ENCODE data around the gene PTPN6.

PTPN6 gene

GRCh38 chr12:6928703-6929407 lies 22.3 kb upstream of the PTPN6 start:
- DNase-seq: no peak
- TF ChIP-seq GATA1 (IDR thresholded peaks at IDR 0.05; ENCODE audit: low read depth, low read length): no peak
- TF ChIP-seq POLR2A (IDR thresholded peaks at IDR 0.05; ENCODE audit: low read length): peak; percentile 33

- TF ChIP-seq POLR2A (IDR thresholded peaks at IDR 0.05; ENCODE audit: low read length): peak; percentile 21
- no peak for TF ChIP-seq GATA1 (IDR thresholded peaks at IDR 0.05; ENCODE audit: low read depth, low read length)
- DNase-seq: peak; percentile 58 to 81
Measured at GRCh38 chr12:6929466-6930452, 21.4 kb upstream of the PTPN6 start.

GRCh38 chr12:6932766-6933165 lies 18.4 kb upstream of the PTPN6 start:
- no peak for DNase-seq
- TF ChIP-seq POLR2A (IDR thresholded peaks at IDR 0.05; ENCODE audit: low read length) (no peak), GATA1 (IDR thresholded peaks at IDR 0.05; ENCODE audit: low read depth, low read length) (no peak)

- no peak for DNase-seq
Measured at GRCh38 chr12:6934110-6934509, 17.0 kb upstream of the PTPN6 start.

GRCh38 chr12:6935371-6936193 lies 15.6 kb upstream of the PTPN6 start:
- TF ChIP-seq GATA1 (IDR thresholded peaks at IDR 0.05; ENCODE audit: low read depth, low read length): no peak
- no peak for TF ChIP-seq POLR2A (IDR thresholded peaks at IDR 0.05; ENCODE audit: low read length)
- DNase-seq: no peak

More at GRCh38 chr12:6934110-6934509, 17.0 kb upstream of the PTPN6 start:
- no peak for TF ChIP-seq POLR2A (IDR thresholded peaks at IDR 0.05; ENCODE audit: low read length)
- no peak for TF ChIP-seq GATA1 (IDR thresholded peaks at IDR 0.05; ENCODE audit: low read depth, low read length)

GRCh38 chr12:6936194-6936635 lies 14.9 kb upstream of the PTPN6 start:
- TF ChIP-seq POLR2A (IDR thresholded peaks at IDR 0.05; ENCODE audit: low read length) (no peak), GATA1 (IDR thresholded peaks at IDR 0.05; ENCODE audit: low read depth, low read length) (no peak)
- DNase-seq: no peak

- DNase-seq: peak in 1 of 2 experiments; percentile 54
- TF ChIP-seq GATA1 (IDR thresholded peaks at IDR 0.05; ENCODE audit: low read depth, low read length) (no peak), POLR2A (IDR thresholded peaks at IDR 0.05; ENCODE audit: low read length) (no peak)
Measured at GRCh38 chr12:6936636-6937480, 14.3 kb upstream of the PTPN6 start.

DNA sequence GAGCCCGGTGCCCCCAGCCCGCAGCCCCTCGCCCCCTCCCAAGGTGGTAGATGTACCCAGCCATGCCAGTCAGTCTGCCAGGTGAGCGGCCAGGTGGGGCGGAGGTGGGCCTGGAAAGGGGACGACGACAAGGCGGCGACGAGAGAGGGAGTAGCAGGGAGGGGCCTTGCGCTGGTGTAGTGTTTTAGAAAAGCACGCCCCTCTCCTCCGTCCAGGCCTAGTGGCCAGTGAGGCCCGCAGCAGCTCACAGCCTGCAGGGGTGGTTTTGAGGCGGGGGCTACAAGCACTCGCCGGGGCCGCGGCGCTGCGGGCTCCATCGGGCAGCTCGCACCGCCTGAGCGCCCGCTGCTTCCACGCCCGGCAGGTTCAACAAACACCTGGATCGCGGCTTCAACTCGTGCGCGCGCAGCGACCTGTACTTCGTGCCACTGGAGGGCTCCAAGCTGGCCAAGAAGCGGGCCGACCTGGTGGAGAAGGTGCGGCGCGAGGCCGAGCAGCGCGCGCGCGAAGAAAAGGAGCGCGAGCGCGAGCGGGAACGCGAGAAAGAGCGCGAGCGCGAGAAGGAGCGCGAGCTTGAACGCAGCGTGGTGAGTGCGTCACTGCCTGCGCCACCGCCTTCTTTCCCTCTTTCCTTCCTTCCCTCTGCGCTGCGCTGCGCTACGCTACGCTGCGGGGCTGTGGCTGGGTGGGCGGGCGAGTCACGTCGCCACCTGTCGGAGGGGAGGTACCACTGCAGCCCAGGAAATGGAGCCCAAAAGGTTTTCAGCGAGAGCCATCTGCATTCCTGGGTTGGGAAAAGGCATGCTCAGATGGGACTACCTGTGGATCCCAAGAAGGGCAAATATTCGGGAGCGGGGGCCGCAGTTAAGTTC lies 13.4 kb upstream of the PTPN6 start:
- peak; percentile 97 for DNase-seq

GRCh38 chr12:6938353-6939190 lies 12.6 kb upstream of the PTPN6 start:
- no peak for DNase-seq
- TF ChIP-seq POLR2A (IDR thresholded peaks at IDR 0.05; ENCODE audit: low read length): no peak
- no peak for TF ChIP-seq GATA1 (IDR thresholded peaks at IDR 0.05; ENCODE audit: low read depth, low read length)

More for the DNA sequence above, 13.4 kb upstream of the PTPN6 start:
- peak; percentile 98 for TF ChIP-seq POLR2A (IDR thresholded peaks at IDR 0.05; ENCODE audit: low read length)
- no peak for TF ChIP-seq GATA1 (IDR thresholded peaks at IDR 0.05; ENCODE audit: low read depth, low read length)

DNA sequence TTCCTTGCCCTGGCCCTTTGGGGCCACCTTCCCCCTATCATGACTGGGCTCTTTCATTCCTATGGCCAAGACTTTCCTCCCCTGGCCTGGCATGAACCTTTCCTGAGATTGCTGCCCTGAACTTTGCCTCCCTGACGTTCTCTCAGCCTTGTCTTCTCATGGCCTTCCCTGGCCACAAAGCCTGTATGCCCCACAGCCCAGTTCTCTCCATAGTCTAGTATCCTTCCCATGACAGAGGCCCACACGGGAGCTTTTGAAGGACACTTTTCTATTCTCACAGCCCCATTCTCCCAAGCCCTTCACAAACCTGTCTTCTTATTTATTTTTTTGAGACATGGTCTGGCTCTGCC lies 12.0 kb upstream of the PTPN6 start:
- no peak for TF ChIP-seq POLR2A (IDR thresholded peaks at IDR 0.05; ENCODE audit: low read length)
- TF ChIP-seq GATA1 (IDR thresholded peaks at IDR 0.05; ENCODE audit: low read depth, low read length): no peak
- DNase-seq: no peak

GRCh38 chr12:6941267-6941666 lies 9.9 kb upstream of the PTPN6 start:
- no peak for TF ChIP-seq POLR2A (IDR thresholded peaks at IDR 0.05; ENCODE audit: low read length)
- TF ChIP-seq GATA1 (IDR thresholded peaks at IDR 0.05; ENCODE audit: low read depth, low read length): no peak
- DNase-seq: no peak

Measured in erythroblast (primary cell).